Activated CD4-positive, alpha-beta T cell treated with anti-CD3 and anti-CD28 coated beads for 36 hours (primary cell): Measurements from ENCODE around the gene AGPAT4. TPM values are rescaled to one million over a fixed set of nuclear protein-coding genes. Genes with fewer than 3 reads are reported as not detected.
"Not testable (repeated sequence)": the region's sequence is repeated elsewhere in the genome, so short reads cannot be mapped to it uniquely, and the experiment has no call there.

ENCODE experiments used
- ATAC-seq: fragments of 200-7000 bp; cut with Tn5 transposase; one replicate; pipeline ENCODE4 v1.10.0; 2021; ENCODE audit warnings: mild to moderate bottlenecking, moderate library complexity
- CTCF ChIA-PET: fragments of 350-600 bp; sonication (Branson Sonifier 250); formaldehyde crosslinking; loops from one replicate; lab custom pipeline; 2021; ENCODE audit warnings: antibody characterized with exemption; lab: Charles Lee
- POLR2A ChIA-PET: fragments of 350-600 bp; sonication (Branson Sonifier 250); formaldehyde crosslinking; loops from one replicate; lab custom pipeline; 2021; ENCODE audit warnings: antibody characterized with exemption, inconsistent platforms; lab: Charles Lee
- DNase-seq: peaks from one replicate; pipeline ENCODE4 v3.0.0-alpha.2; 2020
- H3K27ac Mint-ChIP-seq: one replicate; pipeline ENCODE4 v1.8.0; 2021; ENCODE audit warnings: mixed read lengths
- H3K27me3 Mint-ChIP-seq: one replicate; pipeline ENCODE4 v1.8.0; 2021; ENCODE audit warnings: mixed read lengths
- H3K36me3 Mint-ChIP-seq: one replicate; pipeline ENCODE4 v1.8.0; 2021; ENCODE audit warnings: low read depth, mixed read lengths
- H3K4me1 Mint-ChIP-seq: one replicate; pipeline ENCODE4 v1.8.0; 2021; ENCODE audit warnings: mixed read lengths
- H3K4me3 Mint-ChIP-seq: one replicate; pipeline ENCODE4 v1.8.0; 2021; ENCODE audit warnings: mild to moderate bottlenecking, moderate library complexity, mixed read lengths
- H3K9me3 Mint-ChIP-seq: one replicate; pipeline ENCODE4 v1.8.0; 2021; ENCODE audit warnings: low read depth, mixed read lengths
- intact Hi-C, 2 experiments: fragments of 100-400 bp; cut with DNase I in 1 of 2; cut with micrococcal nuclease in 1 of 2; formaldehyde crosslinking; loops; one replicate each; pipeline versions ENCODE4 v1.14.2 to v1.15.1; 2022 to 2024; cut with DNase I, micrococcal nuclease
- total RNA-seq, 2 experiments: library from RNA; stranded (reverse); gene quantifications; one replicate each; pipeline ENCODE4 v1.2.3, GENCODE V29; 2021

AGPAT4 gene
- total RNA-seq, 2 experiments from 2014 or later: 4.7 to 5.0 TPM

- no peak for DNase-seq
- Mint-ChIP-seq H3K9me3 (no peaks in the 10 kb centered on the region), H3K36me3 (peaks cover 29% of the 10 kb centered on the region), H3K4me1 (peaks cover 11% of the 10 kb centered on the region), H3K27ac (no peak overlapping the region), H3K4me3 (no peak overlapping the region), H3K27me3 (no peaks in the 10 kb centered on the region)
- no peak for ATAC-seq
- ChIA-PET CTCF (interaction anchor here (0.9 kb wide), 1 partner anchor 10 kb away, joined by 3 read pairs; no protein-coding TSS in a partner anchor), POLR2A (no interaction called here)
- intact Hi-C loops: no loop called here
These were observed 139.9 kb downstream of the AGPAT4 start for GRCh38 chr6:161133963-161134362.

- Mint-ChIP-seq H3K4me1 (peaks cover 25% of the 10 kb centered on the region), H3K9me3 (no peaks in the 10 kb centered on the region)
- CTCF ChIA-PET: interaction anchor here (1.3 kb wide), 2 partner anchors 83 to 202 kb away, joined by 3 to 7 read pairs; no protein-coding TSS in a partner anchor
These were observed 141.5 kb downstream of the AGPAT4 start for GRCh38 chr6:161132384-161132783.

GRCh38 chr6:161130967-161131766, 142.7 kb downstream of the AGPAT4 start:
- DNase-seq (no peak), ATAC-seq (no peak)
- Mint-ChIP-seq H3K27ac (no peak overlapping the region), H3K36me3 (peaks cover 34% of the 10 kb centered on the region), H3K4me3 (no peak overlapping the region), H3K4me1 (peaks cover 34% of the 10 kb centered on the region), H3K9me3 (no peaks in the 10 kb centered on the region), H3K27me3 (no peaks in the 10 kb centered on the region)
- intact Hi-C loops: no loop called here
- ChIA-PET CTCF (no interaction called here), POLR2A (no interaction called here)

More at GRCh38 chr6:161132384-161132783, 141.5 kb downstream of the AGPAT4 start:
- H3K36me3 Mint-ChIP-seq: peaks cover 32% of the 10 kb centered on the region
- POLR2A ChIA-PET: no interaction called here
- H3K4me3 Mint-ChIP-seq: no peak overlapping the region
- no peak overlapping the region for H3K27ac Mint-ChIP-seq
- intact Hi-C loops: no loop called here
- H3K27me3 Mint-ChIP-seq: no peaks in the 10 kb centered on the region
- ATAC-seq (no peak), DNase-seq (no peak)

GRCh38 chr6:161130541-161130940, 143.3 kb downstream of the AGPAT4 start:
- ChIA-PET POLR2A (no interaction called here), CTCF (no interaction called here)
- peaks cover 34% of the 10 kb centered on the region for H3K4me1 Mint-ChIP-seq
- ATAC-seq (no peak), DNase-seq (no peak)
- no peaks in the 10 kb centered on the region for H3K27me3 Mint-ChIP-seq
- H3K9me3 Mint-ChIP-seq: no peaks in the 10 kb centered on the region
- peaks cover 38% of the 10 kb centered on the region for H3K36me3 Mint-ChIP-seq
- intact Hi-C loops: no loop called here
- peak overlapping the region; percentile 52 for H3K27ac Mint-ChIP-seq
- H3K4me3 Mint-ChIP-seq: no peak overlapping the region

- DNase-seq (peak; percentile 76), ATAC-seq (peak; percentile 77)
- Mint-ChIP-seq H3K4me3 (peak overlapping the region; percentile 50), H3K27ac (peak overlapping the region; percentile 89), H3K9me3 (peaks cover 12% of the 10 kb centered on the region), H3K36me3 (peaks cover 56% of the 10 kb centered on the region), H3K4me1 (peaks cover 34% of the 10 kb centered on the region), H3K27me3 (no peaks in the 10 kb centered on the region)
- POLR2A ChIA-PET: no interaction called here
- intact Hi-C loops: loop anchor here (2.0 to 10.0 kb wide), 4 partner anchors 108 to 146 kb away; partner anchors contain the start of gene AGPAT4 (in 2 of the 2)
- CTCF ChIA-PET: interaction anchor here (0.6 to 1.0 kb wide), 2 partner anchors 17 to 97 kb away, joined by 3 to 4 read pairs; no protein-coding TSS in a partner anchor
These were observed 145.1 kb downstream of the AGPAT4 start for GRCh38 chr6:161128680-161129196.

- H3K4me1 Mint-ChIP-seq: peaks cover 34% of the 10 kb centered on the region
- H3K27ac Mint-ChIP-seq: peak overlapping the region; percentile 89
- intact Hi-C loops: loop anchor here (2.0 to 10.0 kb wide), 4 partner anchors 109 to 147 kb away; partner anchors contain the start of gene AGPAT4 (in 2 of the 2)
- POLR2A ChIA-PET: no interaction called here
- no peaks in the 10 kb centered on the region for H3K27me3 Mint-ChIP-seq
- CTCF ChIA-PET: interaction anchor here (0.6 to 1.0 kb wide), 2 partner anchors 17 to 96 kb away, joined by 3 to 4 read pairs; no protein-coding TSS in a partner anchor
- H3K9me3 Mint-ChIP-seq: peaks cover 17% of the 10 kb centered on the region
- peak overlapping the region; percentile 50 for H3K4me3 Mint-ChIP-seq
- ATAC-seq (peak; percentile 51), DNase-seq (no peak)
- H3K36me3 Mint-ChIP-seq: peaks cover 56% of the 10 kb centered on the region
These were observed 145.6 kb downstream of the AGPAT4 start for GRCh38 chr6:161128230-161128629.

GRCh38 chr6:161127071-161127740, 146.7 kb downstream of the AGPAT4 start:
- Mint-ChIP-seq H3K9me3 (peaks cover 24% of the 10 kb centered on the region), H3K36me3 (peaks cover 67% of the 10 kb centered on the region), H3K27ac (peak overlapping the region; percentile 72), H3K4me3 (no peak overlapping the region), H3K27me3 (no peaks in the 10 kb centered on the region), H3K4me1 (peaks cover 34% of the 10 kb centered on the region)
- intact Hi-C loops: loop anchor here (5.0 to 10.0 kb wide), 2 partner anchors 145 to 148 kb away; partner anchors contain the start of gene AGPAT4 (in 2 of the 2)
- POLR2A ChIA-PET: no interaction called here
- ATAC-seq (no peak), DNase-seq (no peak)
- CTCF ChIA-PET: interaction anchor here (0.6 to 1.4 kb wide), 3 partner anchors 10 to 19 kb away, joined by 3 to 5 read pairs (median 3); no protein-coding TSS in a partner anchor

- intact Hi-C loops: loop anchor here (5.0 to 10.0 kb wide), 2 partner anchors 147 to 149 kb away; partner anchors contain the start of gene AGPAT4 (in 2 of the 2)
- H3K4me3 Mint-ChIP-seq: no peak overlapping the region
- peaks cover 33% of the 10 kb centered on the region for H3K9me3 Mint-ChIP-seq
- ATAC-seq: no peak
- no peak for DNase-seq
- CTCF ChIA-PET: interaction anchor here (1.3 to 1.7 kb wide), 2 partner anchors 58 to 248 kb away, joined by 3 to 5 read pairs; no protein-coding TSS in a partner anchor
- peaks cover 81% of the 10 kb centered on the region for H3K36me3 Mint-ChIP-seq
- H3K4me1 Mint-ChIP-seq: peaks cover 34% of the 10 kb centered on the region
- no peaks in the 10 kb centered on the region for H3K27me3 Mint-ChIP-seq
- no peak overlapping the region for H3K27ac Mint-ChIP-seq
- POLR2A ChIA-PET: no interaction called here
These were observed 148.3 kb downstream of the AGPAT4 start for GRCh38 chr6:161125591-161125990.

- Mint-ChIP-seq H3K36me3 (peaks cover 83% of the 10 kb centered on the region), H3K4me1 (peaks cover 17% of the 10 kb centered on the region), H3K9me3 (peaks cover 37% of the 10 kb centered on the region)
- DNase-seq, H3K4me3 Mint-ChIP-seq, H3K27me3 Mint-ChIP-seq, ATAC-seq, POLR2A ChIA-PET, H3K27ac Mint-ChIP-seq: not testable (repeated sequence)
- intact Hi-C loops: loop anchor here in 1 of 2 experiments (10.0 kb wide), 1 partner anchor 151 kb away; the partner anchor contains the start of gene AGPAT4
- CTCF ChIA-PET: interaction anchor here (0.9 kb wide), 1 partner anchor 200 kb away, joined by 3 read pairs; no protein-coding TSS in a partner anchor
These were observed 150.5 kb downstream of the AGPAT4 start for GRCh38 chr6:161123319-161123718.

- H3K4me3 Mint-ChIP-seq: no peak overlapping the region
- intact Hi-C loops: no loop called here
- no peak overlapping the region for H3K27ac Mint-ChIP-seq
- ATAC-seq (no peak), DNase-seq (no peak)
- H3K4me1 Mint-ChIP-seq: peaks cover 18% of the 10 kb centered on the region
- H3K27me3 Mint-ChIP-seq: no peaks in the 10 kb centered on the region
- POLR2A ChIA-PET: no interaction called here
- H3K9me3 Mint-ChIP-seq: peaks cover 19% of the 10 kb centered on the region
- peaks cover 75% of the 10 kb centered on the region for H3K36me3 Mint-ChIP-seq
- CTCF ChIA-PET: interaction anchor here (1.0 kb wide), 1 partner anchor 9 kb away, joined by 3 read pairs; no protein-coding TSS in a partner anchor
These were observed 155.9 kb downstream of the AGPAT4 start for GRCh38 chr6:161117942-161118341.
